IMR-90 (cell line): ENCODE data around the gene DICER1. TPM values are rescaled to one million over a fixed set of nuclear protein-coding genes. Genes with fewer than 3 reads are reported as not detected.

Experiments used
- ATAC-seq: fragments of 200-7000 bp; cut with Tn5 transposase; 2 replicates; pipeline ENCODE4 v1.9.1; 2020; ENCODE audit warnings: low read depth, mild to moderate bottlenecking, moderate library complexity
- BruUV-seq: library from RNA; stranded (reverse); fragments of 400-500 nt; replicated peaks from 2 replicates; lab custom pipeline; 2021; lab: Mats Ljungman, UMichigan
- CTCF ChIA-PET: fragments of 300-600 bp; formaldehyde crosslinking; extraction: SDS; loops from one replicate; lab custom pipeline; 2021; ENCODE audit warnings: antibody characterized with exemption; lab: Yijun Ruan, JAX
- POLR2A ChIA-PET: fragments of 300-600 bp; sonication (Branson Sonifier 250); formaldehyde crosslinking; loops from one replicate; lab custom pipeline; 2022; ENCODE audit warnings: antibody characterized with exemption; ENCODE audit not compliant: unreplicated experiment; lab: Charles Lee
- DNase-seq: peaks from one replicate; pipeline ENCODE4 v3.0.0; 2013
- H2AFZ ChIP-seq: replicated peaks from 2 replicates; pipeline ENCODE3; 2013; ENCODE audit warnings: low read length, mild to moderate bottlenecking; ENCODE audit not compliant: poor library complexity
- H2AK5ac ChIP-seq: 2 replicates; pipeline ENCODE4 v1.6.1; 2013; ENCODE audit warnings: low read depth, low read length, inconsistent platforms
- H2AK9ac ChIP-seq: replicated peaks from 2 replicates; pipeline ENCODE3; 2013; ENCODE audit warnings: mild to moderate bottlenecking, low read depth, low read length, moderate library complexity; ENCODE audit not compliant: poor library complexity
- H2BK120ac ChIP-seq: 2 replicates; pipeline ENCODE4 v1.6.1; 2013; ENCODE audit warnings: low read depth, low read length, inconsistent platforms
- H2BK15ac ChIP-seq: 3 replicates; pipeline ENCODE4 v1.6.1; 2013; ENCODE audit warnings: low read depth, low read length, inconsistent platforms
- H2BK20ac ChIP-seq: 2 replicates; pipeline ENCODE4 v1.6.1; 2013; ENCODE audit warnings: low read depth, mild to moderate bottlenecking, inconsistent platforms, low read length, moderate library complexity
- H2BK5ac ChIP-seq: 2 replicates; pipeline ENCODE4 v1.6.1; 2013; ENCODE audit warnings: mild to moderate bottlenecking, low read depth, low read length, inconsistent platforms; ENCODE audit not compliant: poor library complexity, severe bottlenecking
- H3K14ac ChIP-seq: replicated peaks from 2 replicates; pipeline ENCODE4 v1.6.1; 2013; ENCODE audit warnings: low read depth, low read length, inconsistent platforms
- H3K18ac ChIP-seq: 2 replicates; pipeline ENCODE4 v1.6.1; 2013; ENCODE audit warnings: low read depth, low read length, control low read depth
- H3K23ac ChIP-seq: 2 replicates; pipeline ENCODE4 v1.6.1; 2013; ENCODE audit warnings: low read depth, low read length, inconsistent platforms
- H3K27ac ChIP-seq: 2 replicates; pipeline ENCODE4 v1.5.1; 2013; ENCODE audit warnings: mild to moderate bottlenecking, control low read depth, low read length; ENCODE audit not compliant: insufficient read depth
- H3K27me3 ChIP-seq: 2 replicates; pipeline ENCODE4 v1.6.1; 2013; ENCODE audit warnings: low read length; ENCODE audit not compliant: control insufficient read depth, insufficient read depth
- H3K36me3 ChIP-seq: 2 replicates; pipeline ENCODE4 v1.6.1; 2013; ENCODE audit warnings: low read length, mixed read lengths; ENCODE audit not compliant: control insufficient read depth, insufficient read depth
- H3K4ac ChIP-seq: 2 replicates; pipeline ENCODE4 v1.6.1; 2013; ENCODE audit warnings: low read depth, low read length, inconsistent platforms
- H3K4me1 ChIP-seq: 2 replicates; pipeline ENCODE4 v1.6.1; 2013; ENCODE audit warnings: low read length, mixed read lengths; ENCODE audit not compliant: control insufficient read depth, insufficient read depth
- H3K4me2 ChIP-seq: 2 replicates; pipeline ENCODE4 v1.6.1; 2013; ENCODE audit warnings: low read depth, mild to moderate bottlenecking, control low read depth, low read length, moderate library complexity
- H3K4me3 ChIP-seq: 2 replicates; pipeline ENCODE4 v1.5.1; 2013; ENCODE audit warnings: low read depth, mild to moderate bottlenecking, control low read depth, low read length, moderate library complexity; ENCODE audit not compliant: insufficient read depth
- H3K56ac ChIP-seq: 2 replicates; pipeline ENCODE4 v1.6.1; 2013; ENCODE audit warnings: low read length, inconsistent platforms; ENCODE audit not compliant: insufficient read depth; ENCODE audit errors: extremely low read depth
- H3K79me1 ChIP-seq, 2 experiments: 2 replicates each; pipeline ENCODE4 v1.6.1; 2013; ENCODE audit warnings: low read length in 2 of 2, inconsistent platforms in 1 of 2, low read depth in 1 of 2
- H3K9ac ChIP-seq: 2 replicates; pipeline ENCODE4 v1.6.1; 2013; ENCODE audit warnings: low read depth, low read length, control low read depth
- H3K9me1 ChIP-seq: 2 replicates; pipeline ENCODE4 v1.6.1; 2013; ENCODE audit warnings: low read length, inconsistent platforms; ENCODE audit not compliant: insufficient read depth
- H3K9me3 ChIP-seq: 2 replicates; pipeline ENCODE4 v1.6.1; 2013; ENCODE audit warnings: low read length; ENCODE audit not compliant: control insufficient read depth, insufficient read depth
- H4K20me1 ChIP-seq: 2 replicates; pipeline ENCODE4 v1.6.1; 2013; ENCODE audit warnings: low read length, inconsistent platforms; ENCODE audit not compliant: insufficient read depth
- H4K5ac ChIP-seq: 2 replicates; pipeline ENCODE4 v1.6.1; 2013; ENCODE audit warnings: mild to moderate bottlenecking, low read depth, low read length, control low read depth
- H4K8ac ChIP-seq, 2 experiments: 2 replicates each; pipeline ENCODE4 v1.6.1; 2013; ENCODE audit warnings: low read depth in 2 of 2, low read length in 2 of 2, control low read depth in 1 of 2, inconsistent platforms in 1 of 2
- H4K91ac ChIP-seq: 2 replicates; pipeline ENCODE4 v1.6.1; 2013; ENCODE audit warnings: low read depth, low read length, inconsistent platforms; ENCODE audit not compliant: insufficient read depth
- CEBPB ChIP-seq: IDR thresholded peaks from 2 replicates; pipeline ENCODE4 v1.6.1; 2012; ENCODE audit warnings: low read depth, low read length, improper control_type of control experiment
- WGBS, 2 experiments: methylation state at CpG; one replicate each; pipeline versions ENCODE4 v1.1.5 to v1.1.7; 2013; ENCODE audit warnings: missing lambda C conversion rate in 2 of 2; ENCODE audit not compliant: insufficient read length in 1 of 2; ENCODE audit errors: extremely low coverage in 2 of 2; 5-methylcytosine and 5-hydroxymethylcytosine counted together
- dilution Hi-C: fragments of 300-500 bp; cut with HindIII; formaldehyde crosslinking; loops from one replicate; pipeline ENCODE4 v1.14.3; 2018; ENCODE audit warnings: low sequenced_read_pairs; ENCODE audit not compliant: unreplicated experiment
- in situ Hi-C: fragments of 300-500 bp; cut with MboI; formaldehyde crosslinking; loops from 3 replicates; pipeline ENCODE4 v1.14.3; 2019; ENCODE audit warnings: low sequenced_read_pairs, inconsistent platforms, mixed read lengths
- intact Hi-C: fragments of 100-400 bp; cut with micrococcal nuclease; formaldehyde crosslinking; loops from 2 replicates; pipeline ENCODE4 v1.10.0; 2022
- polyA plus RNA-seq, 3 experiments: library from polyadenylated mRNA; depleted of rRNA; stranded (reverse); fragments of >200 nt; gene quantifications; 2 replicates each; pipeline ENCODE4 v1.2.3, GENCODE V29; 2012; ENCODE audit warnings: low replicate concordance in 1 of 3
- total RNA-seq: library from RNA; depleted of rRNA; stranded (reverse); fragments of >200 nt; gene quantifications from 2 replicates; pipeline ENCODE4 v1.2.3, GENCODE V29; 2012
- TF ChIP-seq, protein P1 (sequence below): conservative IDR thresholded peaks from 2 replicates; pipeline ENCODE4 v1.5.1; 2012; ENCODE audit warnings: mild to moderate bottlenecking, low read depth, low read length, improper control_type of control experiment

Gene DICER1
- total and polyA plus RNA-seq, 2 of the 4 experiments (the other 2 are of a cell fraction): 9.7 to 49.5 TPM

DNA sequence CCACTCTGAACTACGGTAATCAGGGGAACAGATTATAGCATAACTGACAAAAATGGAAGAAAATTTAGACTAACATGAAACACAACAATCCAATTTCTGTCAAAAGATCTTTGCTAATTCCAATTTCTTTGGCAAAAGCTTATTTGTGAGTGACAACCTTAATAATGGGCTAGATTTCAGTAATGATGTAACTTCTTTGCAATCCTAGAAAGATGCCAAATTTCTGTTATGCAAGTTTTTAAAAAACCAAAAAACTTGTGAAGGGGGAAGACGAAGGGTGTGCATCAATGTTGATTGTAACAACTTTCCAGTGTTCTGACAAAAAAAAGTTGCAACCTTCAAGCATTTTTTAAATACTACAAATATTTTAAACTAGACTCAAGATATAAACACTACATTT is 59.9 kb downstream of the DICER1 start:
- Histone ChIP-seq H3K4me3 (no peak overlapping the region), H4K5ac (no peak overlapping the region), H3K27ac (no peak overlapping the region), H2BK5ac (no peak overlapping the region), H3K18ac (no peak overlapping the region), H3K79me1 (peaks cover 25 to 40% of the 10 kb centered on the region in 2 experiments), H2BK20ac (no peak overlapping the region), H3K9ac (no peak overlapping the region), H2AK5ac (no peak overlapping the region), H3K23ac (no peak overlapping the region), H3K9me1 (peaks cover 6% of the 10 kb centered on the region; the same call in 1 of the 2 replicates), H3K14ac (no peak overlapping the region), H3K27me3 (no peaks in the 10 kb centered on the region), H3K9me3 (no peaks in the 10 kb centered on the region), H3K4me2 (no peak overlapping the region), H4K91ac (no peak overlapping the region), H4K20me1 (0 out of 2 replicates have a peak, but pooled peaks cover 2% of the 10 kb centered on the region), H2AFZ (no peak overlapping the region), H4K8ac (no peak overlapping the region; a peak in 1 of 4 replicates), H3K56ac (no peak overlapping the region), H2BK120ac (no peak overlapping the region), H3K36me3 (peaks cover 30% of the 10 kb centered on the region), H2AK9ac (no peak overlapping the region), H3K4ac (no peak overlapping the region), H3K4me1 (peaks cover 2% of the 10 kb centered on the region; the same call in 1 of the 2 replicates), H2BK15ac (no peak overlapping the region)
- dilution Hi-C loops: no loop called here
- in situ Hi-C loops: loop anchor here (5.0 kb wide), 1 partner anchor 410 kb away; no protein-coding TSS in a partner anchor
- peak; percentile 12 for DNase-seq
- peak; percentile 30 for ATAC-seq
- intact Hi-C loops: loop anchor here (5.0 kb wide), 4 partner anchors 60 to 335 kb away; partner anchors contain the start of genes DICER1 and GSC
- ChIA-PET POLR2A (no interaction called here), CTCF (no interaction called here)
- no TSS peak for BruUV-seq
- TF ChIP-seq, protein P1, sequence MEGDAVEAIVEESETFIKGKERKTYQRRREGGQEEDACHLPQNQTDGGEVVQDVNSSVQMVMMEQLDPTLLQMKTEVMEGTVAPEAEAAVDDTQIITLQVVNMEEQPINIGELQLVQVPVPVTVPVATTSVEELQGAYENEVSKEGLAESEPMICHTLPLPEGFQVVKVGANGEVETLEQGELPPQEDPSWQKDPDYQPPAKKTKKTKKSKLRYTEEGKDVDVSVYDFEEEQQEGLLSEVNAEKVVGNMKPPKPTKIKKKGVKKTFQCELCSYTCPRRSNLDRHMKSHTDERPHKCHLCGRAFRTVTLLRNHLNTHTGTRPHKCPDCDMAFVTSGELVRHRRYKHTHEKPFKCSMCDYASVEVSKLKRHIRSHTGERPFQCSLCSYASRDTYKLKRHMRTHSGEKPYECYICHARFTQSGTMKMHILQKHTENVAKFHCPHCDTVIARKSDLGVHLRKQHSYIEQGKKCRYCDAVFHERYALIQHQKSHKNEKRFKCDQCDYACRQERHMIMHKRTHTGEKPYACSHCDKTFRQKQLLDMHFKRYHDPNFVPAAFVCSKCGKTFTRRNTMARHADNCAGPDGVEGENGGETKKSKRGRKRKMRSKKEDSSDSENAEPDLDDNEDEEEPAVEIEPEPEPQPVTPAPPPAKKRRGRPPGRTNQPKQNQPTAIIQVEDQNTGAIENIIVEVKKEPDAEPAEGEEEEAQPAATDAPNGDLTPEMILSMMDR: no peak
- 0 out of 2 replicates have a peak, but pooled peaks have one; percentile 34 for TF ChIP-seq CEBPB
- no CpG with 5 or more reads among the region's 2 CpGs for WGBS, 2 experiments
